ENCODE measurements around the gene F7. TPM values are rescaled to one million over a fixed set of nuclear protein-coding genes. Genes with fewer than 3 reads are reported as not detected.

Gene F7
- total and polyA plus RNA-seq, 2 of the 4 experiments (the other 2 are of a cell fraction): under 0.01 to 0.07 TPM

DNA sequence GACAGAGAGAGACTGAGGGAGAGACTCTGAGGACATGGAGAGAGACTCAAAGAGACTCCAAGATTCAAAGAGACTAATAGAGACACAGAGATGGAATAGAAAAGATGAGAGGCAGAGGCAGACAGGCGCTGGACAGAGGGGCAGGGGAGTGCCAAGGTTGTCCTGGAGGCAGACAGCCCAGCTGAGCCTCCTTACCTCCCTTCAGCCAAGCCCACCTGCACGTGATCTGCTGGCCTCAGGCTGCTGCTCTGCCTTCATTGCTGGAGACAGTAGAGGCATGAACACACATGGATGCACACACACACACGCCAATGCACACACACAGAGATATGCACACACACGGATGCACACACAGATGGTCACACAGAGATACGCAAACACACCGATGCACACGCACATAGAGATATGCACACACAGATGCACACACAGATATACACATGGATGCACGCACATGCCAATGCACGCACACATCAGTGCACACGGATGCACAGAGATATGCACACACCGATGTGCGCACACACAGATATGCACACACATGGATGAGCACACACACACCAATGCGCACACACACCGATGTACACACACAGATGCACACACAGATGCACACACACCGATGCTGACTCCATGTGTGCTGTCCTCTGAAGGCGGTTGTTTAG, 13.7 kb downstream of the F7 start:
- TF ChIP-seq FOS (IDR thresholded peaks at IDR 0.05; ENCODE audit: low read depth, low read length) (no peak), NFE2L2 (IDR thresholded peaks at IDR 0.05; ENCODE audit: low read depth, low read length) (no peak), SMC3 (IDR thresholded peaks at IDR 0.05; ENCODE audit: low read depth, low read length) (no peak), RAD21 (IDR thresholded peaks at IDR 0.05; ENCODE audit: low read length) (no peak), CHD1 (IDR thresholded peaks at IDR 0.05; ENCODE audit: low read depth, low read length) (no peak), RCOR1 (IDR thresholded peaks at IDR 0.05; ENCODE audit: insufficient replicate concordance, low read length) (no peak), MAFK (IDR thresholded peaks at IDR 0.05; ENCODE audit: low read depth, low read length) (no peak), CEBPB (IDR thresholded peaks at IDR 0.05; ENCODE audit: low read depth, low read length) (no peak), MXI1 (IDR thresholded peaks at IDR 0.05; ENCODE audit: borderline replicate concordance, low read depth, low read length) (no peak), RFX5 (IDR thresholded peaks at IDR 0.05; ENCODE audit: low read depth, low read length) (no peak), BHLHE40 (IDR thresholded peaks at IDR 0.05; ENCODE audit: low read depth, low read length) (no peak), POLR2A (IDR thresholded peaks at IDR 0.05; ENCODE audit: low read depth, low read length) (no peak), MAZ (IDR thresholded peaks at IDR 0.05; ENCODE audit: borderline replicate concordance, low read depth, low read length) (no peak)
- TF ChIP-seq, protein P1, sequence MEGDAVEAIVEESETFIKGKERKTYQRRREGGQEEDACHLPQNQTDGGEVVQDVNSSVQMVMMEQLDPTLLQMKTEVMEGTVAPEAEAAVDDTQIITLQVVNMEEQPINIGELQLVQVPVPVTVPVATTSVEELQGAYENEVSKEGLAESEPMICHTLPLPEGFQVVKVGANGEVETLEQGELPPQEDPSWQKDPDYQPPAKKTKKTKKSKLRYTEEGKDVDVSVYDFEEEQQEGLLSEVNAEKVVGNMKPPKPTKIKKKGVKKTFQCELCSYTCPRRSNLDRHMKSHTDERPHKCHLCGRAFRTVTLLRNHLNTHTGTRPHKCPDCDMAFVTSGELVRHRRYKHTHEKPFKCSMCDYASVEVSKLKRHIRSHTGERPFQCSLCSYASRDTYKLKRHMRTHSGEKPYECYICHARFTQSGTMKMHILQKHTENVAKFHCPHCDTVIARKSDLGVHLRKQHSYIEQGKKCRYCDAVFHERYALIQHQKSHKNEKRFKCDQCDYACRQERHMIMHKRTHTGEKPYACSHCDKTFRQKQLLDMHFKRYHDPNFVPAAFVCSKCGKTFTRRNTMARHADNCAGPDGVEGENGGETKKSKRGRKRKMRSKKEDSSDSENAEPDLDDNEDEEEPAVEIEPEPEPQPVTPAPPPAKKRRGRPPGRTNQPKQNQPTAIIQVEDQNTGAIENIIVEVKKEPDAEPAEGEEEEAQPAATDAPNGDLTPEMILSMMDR (conservative IDR thresholded peaks at IDR 0.05; ENCODE audit: low read depth, low read length): no peak
- TF ChIP-seq, protein P2, sequence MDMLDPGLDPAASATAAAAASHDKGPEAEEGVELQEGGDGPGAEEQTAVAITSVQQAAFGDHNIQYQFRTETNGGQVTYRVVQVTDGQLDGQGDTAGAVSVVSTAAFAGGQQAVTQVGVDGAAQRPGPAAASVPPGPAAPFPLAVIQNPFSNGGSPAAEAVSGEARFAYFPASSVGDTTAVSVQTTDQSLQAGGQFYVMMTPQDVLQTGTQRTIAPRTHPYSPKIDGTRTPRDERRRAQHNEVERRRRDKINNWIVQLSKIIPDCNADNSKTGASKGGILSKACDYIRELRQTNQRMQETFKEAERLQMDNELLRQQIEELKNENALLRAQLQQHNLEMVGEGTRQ (IDR thresholded peaks at IDR 0.05; ENCODE audit: low read depth, low read length): no peak
- TF ChIP-seq, protein P3, sequence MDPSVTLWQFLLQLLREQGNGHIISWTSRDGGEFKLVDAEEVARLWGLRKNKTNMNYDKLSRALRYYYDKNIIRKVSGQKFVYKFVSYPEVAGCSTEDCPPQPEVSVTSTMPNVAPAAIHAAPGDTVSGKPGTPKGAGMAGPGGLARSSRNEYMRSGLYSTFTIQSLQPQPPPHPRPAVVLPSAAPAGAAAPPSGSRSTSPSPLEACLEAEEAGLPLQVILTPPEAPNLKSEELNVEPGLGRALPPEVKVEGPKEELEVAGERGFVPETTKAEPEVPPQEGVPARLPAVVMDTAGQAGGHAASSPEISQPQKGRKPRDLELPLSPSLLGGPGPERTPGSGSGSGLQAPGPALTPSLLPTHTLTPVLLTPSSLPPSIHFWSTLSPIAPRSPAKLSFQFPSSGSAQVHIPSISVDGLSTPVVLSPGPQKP (IDR thresholded peaks at IDR 0.05; ENCODE audit: borderline replicate concordance, low read depth, low read length): no peak
- no peak overlapping the region for H3K9ac ChIP-seq (ENCODE audit: low read depth, low read length)
- no peak overlapping the region for H2BK5ac ChIP-seq (ENCODE audit: low read depth, low read length, poor library complexity, severe bottlenecking)
- no peak overlapping the region for H2BK20ac ChIP-seq (ENCODE audit: low read depth, low read length)
- no peak overlapping the region; the same call in 2 of the 3 replicates for H2BK15ac ChIP-seq (ENCODE audit: low read depth, low read length)
- WGBS, 2 experiments (ENCODE audit: extremely low coverage in 2 of 2, insufficient read length in 1 of 2): 84% methylated on average over 9 of the region's 16 CpGs; no CpG with 5 or more reads in 1 of the 2 experiments
- intact Hi-C loops (cut with micrococcal nuclease): no loop called here
- peaks cover 11% of the 10 kb centered on the region; the same call in 1 of the 2 replicates for H3K9me1 ChIP-seq (ENCODE audit: insufficient read depth, low read length)
- no TSS peak for BruUV-seq (replicated peaks)
- no peaks in the 10 kb centered on the region for H3K36me3 ChIP-seq (ENCODE audit: control insufficient read depth, insufficient read depth, low read length)
- no peak overlapping the region for H3K23ac ChIP-seq (ENCODE audit: low read depth, low read length)
- no peak for ATAC-seq (ENCODE audit: low read depth)
- no peak overlapping the region for H3K4me3 ChIP-seq (ENCODE audit: insufficient read depth, low read depth, low read length)
- dilution Hi-C loops (cut with HindIII; ENCODE audit: low sequenced_read_pairs, unreplicated experiment): no loop called here
- no peak overlapping the region for H4K8ac ChIP-seq (ENCODE audit: low read depth in 2 of 2, low read length in 2 of 2)
- H3K79me1 ChIP-seq (ENCODE audit: low read depth in 1 of 2, low read length in 2 of 2): no peaks in the 10 kb centered on the region
- no peak overlapping the region for H2AK9ac ChIP-seq (replicated peaks; ENCODE audit: low read depth, low read length, poor library complexity)
- in situ Hi-C loops (cut with MboI; ENCODE audit: low sequenced_read_pairs): no loop called here
- peak overlapping the region; percentile 13 for H2AFZ ChIP-seq (replicated peaks; ENCODE audit: low read length, poor library complexity)
- peaks cover 3% of the 10 kb centered on the region for H3K27me3 ChIP-seq (ENCODE audit: control insufficient read depth, insufficient read depth, low read length)
- H3K14ac ChIP-seq (replicated peaks; ENCODE audit: low read depth, low read length): no peak overlapping the region
- no peak overlapping the region for H4K5ac ChIP-seq (ENCODE audit: low read depth, low read length)
- H3K18ac ChIP-seq (ENCODE audit: low read depth, low read length): no peak overlapping the region
- peaks cover 6% of the 10 kb centered on the region; the same call in 1 of the 2 replicates for H3K4me1 ChIP-seq (ENCODE audit: control insufficient read depth, insufficient read depth, low read length)
- CTCF ChIA-PET: no interaction called here
- no peaks in the 10 kb centered on the region; the same call in 1 of the 2 replicates for H3K9me3 ChIP-seq (ENCODE audit: control insufficient read depth, insufficient read depth, low read length)
- no peak overlapping the region for H3K27ac ChIP-seq (ENCODE audit: insufficient read depth, low read length)
- H3K4ac ChIP-seq (ENCODE audit: low read depth, low read length): no peak overlapping the region; the same call in 1 of the 2 replicates
- no peak overlapping the region; the same call in 1 of the 2 replicates for H4K91ac ChIP-seq (ENCODE audit: insufficient read depth, low read depth, low read length)
- POLR2A ChIA-PET (ENCODE audit: unreplicated experiment): no interaction called here
- H2AK5ac ChIP-seq (ENCODE audit: low read depth, low read length): peak overlapping the region; percentile 52
- H3K4me2 ChIP-seq (ENCODE audit: low read depth, low read length): no peak overlapping the region
- no peak overlapping the region for H2BK120ac ChIP-seq (ENCODE audit: low read depth, low read length)
- no peak overlapping the region for H3K56ac ChIP-seq (ENCODE audit: extremely low read depth, insufficient read depth, low read length)
- no peak for DNase-seq
- H4K20me1 ChIP-seq (ENCODE audit: insufficient read depth, low read length): no peaks in the 10 kb centered on the region
